Amniotic stem cell (primary cell): ENCODE data around the gene PDE4D.
"Not testable (repeated sequence)": the region's sequence is repeated elsewhere in the genome, so short reads cannot be mapped to it uniquely, and the experiment has no call there.

Experiments used
- DNase-seq: peaks from one replicate; lab custom pipeline; 2025; lab: John Stamatoyannopoulos, UW

Gene PDE4D

DNA sequence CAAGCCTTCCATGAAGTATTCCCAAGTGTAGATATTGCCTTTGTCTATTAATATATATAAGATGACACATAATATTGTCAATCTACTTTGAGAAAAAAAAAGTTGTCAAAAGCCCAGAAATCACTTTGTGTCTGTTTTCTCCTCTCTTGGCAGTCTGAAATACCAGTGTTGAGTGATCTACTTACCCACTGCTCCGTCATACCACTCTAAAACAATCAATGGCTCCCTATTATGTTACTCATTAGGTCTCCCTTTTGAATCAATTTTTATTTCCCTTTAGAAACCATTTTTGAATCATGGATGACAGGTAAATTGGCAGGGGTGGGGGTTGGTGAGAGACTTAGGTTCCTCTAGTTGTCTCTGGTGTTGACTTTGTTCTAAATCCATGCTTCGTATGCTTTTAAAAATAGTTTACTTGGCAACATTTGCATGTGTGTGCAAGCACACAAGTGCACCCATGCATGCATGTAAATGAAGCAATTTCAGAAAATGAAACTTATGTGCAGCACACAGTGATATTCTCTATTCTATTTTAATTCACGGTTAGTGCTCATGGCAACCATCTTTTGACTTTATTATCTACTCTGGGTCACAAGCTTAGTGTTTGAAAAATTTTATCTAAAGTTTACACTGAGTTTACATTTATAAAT is 931.8 kb downstream of the PDE4D start:
- no peak for DNase-seq

DNA sequence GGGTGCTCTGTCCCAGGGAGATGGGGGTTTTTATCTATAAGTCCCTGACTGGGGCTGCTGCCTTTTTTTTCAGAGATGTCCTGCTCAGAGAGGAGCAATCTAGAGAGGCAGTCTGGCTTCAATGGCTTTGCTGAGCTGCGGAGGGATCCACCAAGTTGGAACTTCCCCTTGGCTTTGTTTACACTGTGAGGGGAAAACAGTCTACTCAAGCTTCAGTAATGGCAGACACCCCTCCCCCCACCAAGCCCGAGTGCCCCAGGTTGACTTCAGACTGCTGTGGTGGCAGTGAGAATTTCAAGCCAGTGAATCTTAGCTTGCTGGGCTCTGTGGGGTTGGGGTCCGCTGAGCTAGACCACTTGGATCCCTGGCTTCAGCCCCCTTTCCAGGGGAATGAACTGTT is 934.8 kb downstream of the PDE4D start:
- DNase-seq: no peak

DNA sequence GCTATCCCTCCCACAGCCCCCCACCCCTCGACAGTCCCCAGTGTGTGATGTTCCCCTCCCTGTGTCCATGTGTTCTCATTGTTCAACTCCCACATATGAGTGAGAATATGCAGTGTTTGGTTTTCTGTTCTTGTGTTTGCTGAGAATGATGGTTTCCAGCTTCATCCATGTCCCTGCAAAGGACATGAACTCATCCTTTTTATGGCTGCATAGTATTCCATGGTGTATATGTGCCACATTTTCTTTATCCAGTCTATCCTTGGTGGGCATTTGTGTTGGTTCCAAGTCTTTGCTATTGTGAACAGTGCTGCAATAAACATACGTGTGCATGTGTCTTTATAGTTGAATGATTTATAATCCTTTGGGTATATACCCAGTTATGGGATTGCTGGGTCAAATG is 940.3 kb downstream of the PDE4D start:
- not testable (repeated sequence) for DNase-seq

DNA sequence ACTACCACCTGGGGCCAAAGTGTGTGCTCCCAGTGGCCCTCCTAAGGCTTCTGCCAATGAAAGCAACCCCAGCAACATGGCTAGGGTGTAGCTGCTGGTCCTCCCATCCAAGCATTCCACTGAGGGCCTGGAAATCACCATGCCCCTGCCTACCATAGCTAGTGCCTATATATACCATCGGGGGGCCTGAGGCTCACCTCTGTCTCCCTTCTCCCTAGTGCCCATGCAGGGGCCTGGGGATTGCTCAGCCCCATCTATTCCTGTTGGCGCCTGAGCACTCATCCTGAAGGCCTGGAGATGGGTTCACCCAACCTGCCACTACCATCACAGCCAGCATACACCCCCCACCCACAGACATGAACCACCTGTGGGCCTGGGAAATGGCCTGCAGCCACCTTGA is 943.3 kb downstream of the PDE4D start:
- no peak for DNase-seq

DNA sequence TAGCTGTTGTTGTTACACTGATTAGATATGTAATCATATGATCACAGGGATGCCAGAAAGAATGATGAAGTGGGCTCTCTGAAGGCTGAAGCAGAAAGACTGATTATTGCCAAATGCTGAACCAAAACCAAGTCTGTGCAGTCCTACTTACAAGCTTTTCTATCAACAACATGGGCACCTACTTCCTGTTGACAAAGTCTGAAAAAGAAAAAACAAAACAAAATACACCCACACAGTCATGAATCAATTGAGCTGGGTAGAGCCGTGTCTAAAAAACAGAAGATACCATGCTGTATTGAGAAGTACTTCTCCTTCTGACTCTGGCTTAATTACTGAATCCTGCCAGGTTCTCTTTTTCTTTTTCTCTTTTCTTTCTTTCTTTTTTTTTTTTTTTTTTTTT is 947.3 kb downstream of the PDE4D start:
- DNase-seq: no peak

DNA sequence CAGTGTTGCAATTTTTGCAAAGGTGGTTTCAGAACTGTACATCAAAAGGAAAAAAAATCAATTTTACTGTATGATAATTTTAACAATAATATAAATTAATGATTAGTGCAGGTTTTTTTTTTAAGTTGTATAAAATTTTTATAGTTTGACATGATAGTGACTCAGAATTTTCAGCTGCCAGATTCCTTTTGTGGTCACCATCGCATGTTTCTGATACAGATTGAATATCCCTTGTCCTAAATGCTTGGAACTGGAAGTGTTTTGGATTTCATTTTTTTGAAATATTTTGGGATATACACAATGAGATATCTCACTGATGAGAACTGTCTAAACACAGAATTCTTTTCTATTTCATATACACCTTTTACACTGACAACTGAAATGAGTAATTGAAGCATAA is 949.3 kb downstream of the PDE4D start:
- DNase-seq: no peak

DNA sequence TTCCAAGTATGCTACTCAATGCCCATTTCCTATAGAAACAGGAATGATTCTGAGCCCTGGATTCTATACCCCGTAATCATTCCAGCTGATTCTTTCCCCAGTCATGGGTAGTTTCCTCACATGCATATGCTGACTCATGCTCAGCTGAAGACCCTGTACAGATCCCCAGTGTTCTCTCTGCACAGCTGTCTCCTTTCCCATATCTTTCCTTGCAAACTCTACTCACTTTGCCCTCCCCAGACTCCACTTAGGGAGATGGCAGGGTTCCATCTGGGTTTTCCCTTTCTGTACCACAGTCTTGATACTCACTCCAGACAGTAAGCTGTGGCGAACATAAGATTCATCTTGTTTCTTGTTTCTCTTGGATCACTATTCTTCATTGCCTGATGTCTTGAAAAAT is 953.1 kb downstream of the PDE4D start:
- DNase-seq: no peak

DNA sequence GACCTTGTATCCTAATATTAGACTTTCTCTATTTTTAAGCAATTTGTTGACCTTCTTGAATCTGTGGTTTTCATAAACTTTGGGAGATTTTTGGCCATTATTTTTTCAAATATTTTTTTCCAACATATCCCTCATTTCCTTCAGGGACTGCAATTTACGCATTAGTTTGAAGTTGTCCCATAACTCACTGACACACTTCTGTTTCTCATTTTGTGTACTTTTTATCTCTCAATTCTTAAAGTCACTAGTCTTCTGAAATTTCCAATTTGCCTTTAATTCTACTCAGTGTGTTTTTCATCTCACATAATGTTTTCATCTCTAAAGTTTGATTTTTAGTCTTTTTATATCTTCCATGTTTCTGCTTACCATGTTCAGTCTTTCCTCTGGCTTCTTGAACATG is 953.9 kb downstream of the PDE4D start:
- DNase-seq: no peak

DNA sequence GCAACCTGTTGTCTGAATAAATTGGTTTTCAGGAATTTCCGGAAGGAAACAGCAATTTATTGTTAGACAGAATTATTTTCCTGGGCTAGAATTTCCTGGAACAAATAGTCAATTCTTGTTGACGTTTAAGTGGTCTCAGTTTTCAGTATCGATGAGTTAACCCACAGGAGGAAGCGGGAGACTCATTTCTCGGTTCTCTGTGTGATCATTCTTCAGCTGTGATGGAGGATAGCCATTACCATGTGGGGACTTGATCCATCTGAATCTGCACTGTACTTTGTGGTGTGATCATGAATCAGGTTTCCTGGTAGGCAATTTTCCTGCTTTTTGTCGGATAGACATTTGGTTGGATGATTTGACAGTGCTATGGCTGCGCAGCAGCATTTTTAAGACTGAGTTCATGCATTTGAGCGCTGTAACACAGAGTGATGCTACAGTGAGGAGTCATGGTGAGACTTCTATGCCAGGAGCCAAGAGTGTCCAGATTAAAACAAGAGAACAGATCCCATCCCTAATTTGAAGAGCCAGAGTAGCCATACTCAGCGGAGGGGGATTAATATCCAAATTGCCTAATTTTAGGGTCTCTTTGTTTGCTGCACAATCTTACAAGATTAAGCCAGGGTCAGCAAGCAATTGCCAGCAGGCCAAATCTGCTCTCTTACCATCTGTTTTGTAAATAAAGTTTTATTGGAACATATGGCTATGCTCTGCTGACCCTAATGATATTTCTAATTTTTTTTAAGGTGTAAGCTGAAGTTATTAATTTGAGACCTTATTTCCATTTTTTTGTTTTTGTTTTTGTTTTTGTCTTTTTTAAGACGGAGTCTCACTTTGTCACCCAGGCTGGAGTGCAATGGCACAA is 954.7 kb downstream of the PDE4D start:
- DNase-seq: no peak

DNA sequence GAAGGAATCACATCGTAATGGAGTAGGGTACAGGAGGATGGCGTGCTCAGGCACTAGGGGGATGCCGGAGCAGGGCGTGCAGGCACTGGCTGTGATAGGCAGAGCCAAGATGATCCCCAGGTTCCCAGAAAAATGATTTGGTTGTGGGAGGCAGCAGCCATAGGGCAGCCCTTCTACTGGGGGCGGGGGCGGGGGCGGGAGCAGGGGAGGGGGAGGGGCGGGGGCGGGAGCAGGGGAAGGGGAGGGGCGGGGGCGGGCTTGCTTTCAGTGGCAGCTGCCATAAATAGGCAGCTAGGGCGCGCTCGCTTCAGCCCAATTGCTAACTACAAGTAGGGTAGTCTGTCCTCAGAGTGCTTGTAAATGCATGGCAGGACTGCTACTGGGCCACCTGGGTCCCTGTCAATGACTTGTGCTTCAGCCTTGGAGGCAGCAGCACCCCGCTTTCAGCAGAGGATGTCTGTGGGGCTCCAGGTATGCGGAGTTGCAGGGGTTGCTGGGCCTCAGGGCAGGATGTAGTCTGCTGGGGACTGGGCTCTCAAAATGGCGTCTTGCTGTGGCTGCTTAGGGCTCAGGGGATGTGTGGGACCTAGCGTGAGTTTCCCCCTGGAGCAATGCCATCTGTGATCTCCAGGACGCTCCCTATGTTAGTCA is 956.4 kb downstream of the PDE4D start:
- no peak for DNase-seq

DNA sequence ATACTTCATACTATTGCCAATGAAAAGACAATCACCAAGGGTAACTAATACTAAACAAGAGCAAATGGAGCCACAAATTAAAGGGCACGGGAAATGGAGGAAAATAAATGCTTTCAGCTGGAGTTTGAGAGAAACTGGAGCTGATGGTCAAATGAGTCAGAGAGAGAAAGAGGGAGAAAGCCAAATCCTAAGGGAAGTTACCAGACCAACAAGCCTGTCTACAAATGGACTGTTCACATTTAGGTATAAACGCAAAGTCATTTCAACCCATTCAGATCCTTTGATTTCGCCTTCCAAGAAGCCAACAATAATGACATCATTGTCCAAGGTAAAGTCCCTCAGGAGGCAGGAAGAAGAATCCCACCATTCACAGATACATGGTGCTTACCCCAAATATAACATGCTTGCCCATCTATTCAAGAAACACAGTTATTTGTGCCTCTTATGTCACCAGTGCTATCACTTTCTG is 958.9 kb downstream of the PDE4D start:
- DNase-seq: no peak

DNA sequence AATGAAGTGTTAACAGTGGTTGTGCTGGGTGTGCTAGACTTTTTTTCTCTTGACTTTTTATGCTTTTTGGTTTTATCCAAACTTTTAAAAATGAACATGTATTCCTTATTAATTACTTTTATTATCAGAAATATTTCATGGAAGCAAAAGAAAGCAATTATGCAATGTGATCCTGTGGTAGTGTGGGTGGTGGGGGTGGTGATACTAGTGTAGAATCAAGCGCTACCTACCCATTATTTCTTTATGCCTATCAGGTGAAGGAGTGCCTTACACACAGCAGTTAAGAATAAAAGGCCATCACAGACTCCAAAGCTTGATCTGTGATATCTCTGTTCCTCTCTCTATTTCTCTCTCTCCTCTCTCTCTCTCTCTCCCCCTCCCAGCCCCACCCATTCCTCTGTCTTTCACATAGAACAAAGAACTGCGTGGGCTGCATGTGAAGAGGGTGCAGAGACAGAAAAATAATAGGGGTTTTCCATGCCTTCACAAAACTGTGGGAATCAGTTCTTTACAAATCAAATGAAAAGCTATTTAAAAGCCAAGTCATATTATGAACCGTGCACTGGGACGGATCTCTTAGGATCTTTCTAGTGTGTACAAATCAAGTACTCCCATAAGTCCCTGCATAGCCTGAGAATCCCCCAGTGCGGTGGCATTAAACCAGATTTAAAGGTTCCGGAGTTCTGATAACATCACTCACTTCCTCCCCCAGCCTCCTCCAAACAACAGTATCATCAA is 959.5 kb downstream of the PDE4D start:
- DNase-seq: no peak

DNA sequence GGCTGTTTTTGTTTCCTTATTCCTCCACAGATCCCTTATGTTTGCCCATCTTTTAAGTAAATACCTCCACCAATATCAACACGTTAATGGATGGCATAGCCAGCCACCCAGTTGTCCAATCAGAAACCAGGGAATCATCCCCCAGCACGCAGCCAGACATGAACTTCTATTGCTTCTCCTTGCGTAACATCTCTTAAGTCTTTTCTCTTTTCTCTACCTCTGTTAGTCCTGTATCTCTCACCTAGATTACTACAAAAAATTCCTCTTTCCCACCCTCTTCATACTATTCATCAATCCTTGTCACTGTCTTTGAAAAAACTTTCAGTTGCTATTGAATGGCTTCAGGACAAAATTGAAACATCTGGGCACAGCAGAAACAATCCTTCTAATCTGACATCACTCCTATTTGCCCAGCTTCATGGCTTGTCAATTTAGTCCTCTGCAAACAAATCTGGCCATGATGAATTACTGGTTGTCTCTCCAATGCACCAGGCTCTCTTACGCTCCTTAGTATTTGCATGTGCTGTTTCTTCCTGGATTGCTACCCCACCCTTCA is 961.4 kb downstream of the PDE4D start:
- no peak for DNase-seq

DNA sequence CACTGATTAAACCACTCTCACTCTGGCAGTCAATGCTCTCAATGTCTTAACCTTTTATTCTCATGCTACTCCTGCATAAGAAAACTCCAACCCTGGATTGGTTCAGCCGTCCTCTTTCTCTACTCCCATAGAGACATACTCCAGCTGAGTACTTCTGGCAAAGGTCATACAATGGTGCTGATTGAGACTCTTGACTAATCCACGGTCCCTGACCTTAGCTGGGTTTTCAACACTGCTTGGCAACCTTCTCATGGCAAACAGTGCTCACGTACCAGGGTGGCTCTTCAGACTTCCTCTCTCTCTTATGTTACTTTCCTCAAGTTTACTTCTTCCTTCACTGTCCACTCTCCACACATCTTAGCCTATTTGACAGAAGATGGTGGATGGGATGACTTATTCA is 963.0 kb downstream of the PDE4D start:
- DNase-seq: no peak

DNA sequence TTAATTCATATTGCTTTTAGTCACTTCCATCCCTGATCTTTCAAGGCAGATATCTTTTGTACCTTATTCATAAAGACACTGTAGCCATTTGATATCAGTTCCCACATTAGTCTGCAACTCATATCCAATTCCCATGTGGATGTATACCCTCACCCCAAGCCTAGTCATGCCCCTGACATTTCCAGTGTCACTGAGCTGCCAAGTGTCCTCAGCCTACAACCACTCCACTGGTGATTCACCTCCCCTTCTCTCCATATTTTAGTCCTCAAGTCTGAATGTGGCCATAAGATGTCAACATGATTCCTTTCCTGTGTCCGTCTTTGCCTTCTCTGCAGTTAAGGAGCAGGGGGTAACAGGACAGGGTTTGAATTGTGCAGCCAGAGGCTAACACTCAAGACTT is 963.8 kb downstream of the PDE4D start:
- no peak for DNase-seq

DNA sequence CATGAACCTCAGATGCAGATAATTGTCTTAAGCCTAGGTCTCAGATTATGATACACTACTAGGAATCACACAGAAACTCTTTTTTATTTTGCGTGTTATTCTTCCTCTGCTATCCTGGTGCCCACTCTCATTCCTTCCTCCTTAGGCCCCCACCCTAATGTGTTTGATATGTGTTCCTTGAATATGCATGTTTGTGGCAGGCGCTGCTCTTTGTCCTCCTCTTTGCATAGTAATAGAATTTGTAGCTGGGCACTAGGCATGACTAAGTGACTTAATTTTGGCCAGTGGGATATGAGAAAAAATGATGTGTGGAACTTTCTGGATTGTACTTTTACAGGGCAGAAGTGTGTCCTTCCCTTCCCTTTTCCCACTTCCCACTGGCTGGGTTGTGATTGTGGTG is 965.6 kb downstream of the PDE4D start:
- DNase-seq: no peak

DNA sequence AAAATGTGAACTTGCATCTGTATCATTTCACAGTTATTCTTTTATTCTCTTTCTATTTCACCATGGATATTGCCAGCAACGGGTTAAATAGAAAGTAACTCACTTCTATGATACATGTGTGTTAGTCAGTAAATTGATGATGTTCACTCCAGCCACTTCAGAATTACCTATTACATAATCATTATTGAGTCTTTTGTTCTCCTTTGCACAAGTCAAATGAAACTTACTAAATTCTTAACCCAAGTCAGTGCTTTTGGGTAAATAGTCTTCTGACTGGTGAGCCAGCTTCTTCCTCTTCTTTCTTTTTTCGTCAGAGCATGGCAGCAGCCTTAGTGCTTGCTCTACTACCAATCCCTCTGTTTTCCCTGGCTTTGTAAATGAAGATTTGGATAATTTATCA is 966.3 kb downstream of the PDE4D start:
- DNase-seq: no peak

DNA sequence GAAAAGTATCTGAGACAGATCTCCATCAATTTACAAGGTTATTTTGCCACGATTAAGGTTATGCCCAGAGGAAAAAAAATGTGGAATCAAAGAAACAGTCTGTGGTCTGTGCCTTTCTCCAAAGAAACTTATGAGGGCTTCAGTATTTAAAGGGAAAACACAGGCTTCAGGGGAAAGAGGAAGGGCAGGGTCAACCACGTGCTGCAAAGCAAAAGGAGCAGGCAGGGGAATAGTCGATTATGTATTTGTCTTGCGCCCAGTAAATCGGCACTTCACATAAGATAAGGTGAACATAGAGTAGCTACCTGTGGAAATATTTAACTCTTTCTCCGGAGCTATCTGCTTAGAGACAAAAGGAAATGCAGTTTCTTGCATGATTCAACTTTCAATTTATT is 967.0 kb downstream of the PDE4D start:
- no peak for DNase-seq

DNA sequence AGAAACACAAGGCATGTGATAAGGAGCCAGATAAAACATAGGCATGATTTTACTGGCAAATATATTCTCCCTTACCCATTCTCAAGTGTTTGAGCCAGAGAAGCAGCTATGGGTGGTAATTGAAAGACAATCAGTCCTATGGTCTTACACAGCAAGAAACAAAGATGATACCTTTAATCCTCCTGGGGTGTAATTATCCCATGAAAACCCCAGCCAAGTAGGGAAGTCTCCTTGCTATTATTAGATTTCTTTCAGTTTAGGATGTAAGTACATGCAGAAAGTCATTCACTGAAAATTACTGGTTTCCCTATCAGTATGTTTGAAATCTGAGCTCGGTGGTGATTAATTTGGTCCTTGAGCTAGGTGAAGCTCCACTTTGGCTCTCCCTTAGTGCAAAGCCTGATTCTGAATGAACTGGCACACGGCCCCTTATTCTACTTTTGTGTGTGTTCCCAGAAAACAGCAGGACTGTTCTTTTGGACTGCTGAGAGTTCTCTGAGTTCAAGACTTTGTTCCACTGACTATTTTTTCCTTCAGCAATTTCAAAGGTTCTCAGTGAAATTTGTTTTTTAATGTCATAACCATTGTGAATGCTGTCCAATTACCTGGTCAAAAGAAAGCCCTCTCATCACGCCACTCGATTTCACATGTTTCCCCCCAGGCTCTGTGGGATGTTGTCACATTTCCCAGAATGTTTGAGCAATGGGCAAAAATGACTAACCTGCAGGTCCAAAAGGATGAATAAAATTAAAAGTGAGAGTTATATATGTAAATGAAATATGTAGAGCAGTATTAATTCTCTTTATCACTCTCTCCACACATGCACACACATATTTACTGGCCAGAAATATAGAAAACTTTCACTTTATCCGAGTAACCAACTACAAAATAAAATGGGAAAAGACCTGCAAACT is 967.6 kb downstream of the PDE4D start:
- no peak for DNase-seq

DNA sequence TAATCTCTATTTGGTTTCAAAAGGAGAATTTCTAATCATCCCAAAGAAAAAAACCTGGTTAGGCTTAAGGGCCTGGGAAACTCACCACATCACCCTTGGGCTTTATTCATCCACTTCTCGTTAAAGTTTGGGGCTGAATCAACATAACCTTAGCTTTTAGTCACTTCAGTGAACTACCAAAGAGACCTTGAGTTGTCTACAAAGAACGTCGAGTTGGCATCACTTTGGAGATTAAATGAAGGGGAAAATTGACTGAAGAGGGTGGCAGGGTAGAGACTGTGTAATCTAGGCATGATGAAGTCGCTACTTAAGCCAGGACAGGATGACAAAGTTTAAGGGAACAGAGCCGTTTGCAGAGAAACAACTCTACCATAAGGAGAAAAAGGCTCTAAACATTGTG is 969.2 kb downstream of the PDE4D start:
- no peak for DNase-seq

DNA sequence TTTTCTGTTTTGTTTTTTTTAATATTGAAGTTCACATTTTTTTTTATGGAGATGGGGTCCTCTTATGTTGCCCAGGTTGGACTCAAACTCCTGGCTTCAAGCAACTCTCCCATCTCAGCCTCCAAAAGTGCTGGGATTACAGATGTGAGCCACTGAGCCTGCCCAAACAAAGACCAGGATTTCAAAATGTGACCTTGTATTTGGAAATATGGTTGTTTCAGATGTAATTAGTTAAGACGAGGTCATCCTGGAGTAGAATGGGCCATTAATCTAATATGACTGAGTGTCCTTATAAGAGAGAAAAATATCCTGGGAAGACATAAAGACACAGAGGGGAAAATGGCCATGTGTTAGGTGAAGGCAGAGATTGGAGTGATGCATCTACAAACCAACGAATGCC is 970.2 kb downstream of the PDE4D start:
- DNase-seq: no peak
